ENCODE measurements around the gene ANAPC10.

ANAPC10 gene

DNA sequence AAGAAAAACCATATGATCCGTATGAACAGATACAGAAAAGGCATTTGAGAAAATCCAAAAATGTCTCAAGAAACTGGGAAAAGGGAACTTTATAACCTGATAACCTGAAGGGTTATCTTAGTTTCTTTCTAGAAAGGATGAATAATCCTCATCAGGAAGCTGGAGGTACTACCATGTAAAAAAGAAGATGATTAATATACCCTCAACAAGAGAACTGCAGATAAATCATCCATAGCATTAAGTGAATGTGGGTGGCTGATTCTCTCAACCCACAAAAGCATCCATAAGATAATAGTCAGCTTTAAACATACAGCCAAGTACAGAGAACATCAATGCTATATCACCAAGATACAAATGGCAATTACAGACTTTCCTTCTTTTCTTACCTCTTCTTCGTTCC lies 26.4 kb downstream of the ANAPC10 start:
- H3K27ac ChIP-seq = no peak overlapping the region

DNA sequence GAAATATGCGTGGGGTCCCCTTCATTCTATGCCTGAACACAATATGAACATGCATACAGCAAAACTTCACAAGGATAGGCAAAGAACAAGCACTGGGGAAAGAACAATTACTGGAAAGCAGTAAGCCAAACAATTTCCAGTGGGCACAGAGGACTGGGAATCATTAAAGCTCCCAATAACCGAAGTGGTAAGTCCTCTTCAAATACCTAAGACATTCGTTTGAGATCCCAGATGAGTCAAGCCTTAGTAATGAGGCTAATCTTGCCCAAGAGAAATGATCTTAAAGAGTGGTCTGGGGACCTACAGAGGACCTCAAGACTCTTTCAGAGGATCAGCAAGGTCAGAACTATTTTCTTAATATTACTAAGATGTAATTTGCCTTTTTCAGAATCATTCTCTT lies 28.6 kb downstream of the ANAPC10 start:
- no peak for TF ChIP-seq ZFX (IDR thresholded peaks at IDR 0.05)
- no peak overlapping the region for H3K27ac ChIP-seq

More for the DNA sequence above, 26.4 kb downstream of the ANAPC10 start:
- TF ChIP-seq, protein P1, sequence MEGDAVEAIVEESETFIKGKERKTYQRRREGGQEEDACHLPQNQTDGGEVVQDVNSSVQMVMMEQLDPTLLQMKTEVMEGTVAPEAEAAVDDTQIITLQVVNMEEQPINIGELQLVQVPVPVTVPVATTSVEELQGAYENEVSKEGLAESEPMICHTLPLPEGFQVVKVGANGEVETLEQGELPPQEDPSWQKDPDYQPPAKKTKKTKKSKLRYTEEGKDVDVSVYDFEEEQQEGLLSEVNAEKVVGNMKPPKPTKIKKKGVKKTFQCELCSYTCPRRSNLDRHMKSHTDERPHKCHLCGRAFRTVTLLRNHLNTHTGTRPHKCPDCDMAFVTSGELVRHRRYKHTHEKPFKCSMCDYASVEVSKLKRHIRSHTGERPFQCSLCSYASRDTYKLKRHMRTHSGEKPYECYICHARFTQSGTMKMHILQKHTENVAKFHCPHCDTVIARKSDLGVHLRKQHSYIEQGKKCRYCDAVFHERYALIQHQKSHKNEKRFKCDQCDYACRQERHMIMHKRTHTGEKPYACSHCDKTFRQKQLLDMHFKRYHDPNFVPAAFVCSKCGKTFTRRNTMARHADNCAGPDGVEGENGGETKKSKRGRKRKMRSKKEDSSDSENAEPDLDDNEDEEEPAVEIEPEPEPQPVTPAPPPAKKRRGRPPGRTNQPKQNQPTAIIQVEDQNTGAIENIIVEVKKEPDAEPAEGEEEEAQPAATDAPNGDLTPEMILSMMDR (conservative IDR thresholded peaks at IDR 0.05) = no peak
- TF ChIP-seq ZFX (IDR thresholded peaks at IDR 0.05) = no peak

DNA sequence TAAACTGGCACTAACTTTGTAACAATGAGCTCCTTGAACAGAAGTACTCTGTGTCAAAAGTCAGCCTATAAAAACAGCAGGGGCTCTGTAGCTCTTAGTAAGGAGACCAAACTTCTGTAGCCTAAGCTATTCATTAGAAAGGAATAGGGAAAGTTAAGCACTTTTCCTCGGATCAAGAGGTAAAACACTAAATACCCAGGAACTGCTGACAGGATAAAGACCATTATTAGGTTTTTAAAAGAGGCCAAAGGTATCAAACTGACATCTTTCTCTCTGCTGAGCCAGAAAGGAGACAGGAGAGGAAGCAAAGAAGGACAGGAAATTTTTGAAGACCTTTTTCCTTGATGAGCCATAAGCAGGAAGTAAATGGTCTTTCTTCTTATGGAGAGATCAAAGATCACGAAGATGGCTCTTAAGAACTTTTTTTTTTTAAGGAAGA lies 31.9 kb downstream of the ANAPC10 start:
- H3K27ac ChIP-seq = no peak overlapping the region
- TF ChIP-seq, protein P1 (conservative IDR thresholded peaks at IDR 0.05) = no peak
- no peak for TF ChIP-seq ZFX (IDR thresholded peaks at IDR 0.05)

DNA sequence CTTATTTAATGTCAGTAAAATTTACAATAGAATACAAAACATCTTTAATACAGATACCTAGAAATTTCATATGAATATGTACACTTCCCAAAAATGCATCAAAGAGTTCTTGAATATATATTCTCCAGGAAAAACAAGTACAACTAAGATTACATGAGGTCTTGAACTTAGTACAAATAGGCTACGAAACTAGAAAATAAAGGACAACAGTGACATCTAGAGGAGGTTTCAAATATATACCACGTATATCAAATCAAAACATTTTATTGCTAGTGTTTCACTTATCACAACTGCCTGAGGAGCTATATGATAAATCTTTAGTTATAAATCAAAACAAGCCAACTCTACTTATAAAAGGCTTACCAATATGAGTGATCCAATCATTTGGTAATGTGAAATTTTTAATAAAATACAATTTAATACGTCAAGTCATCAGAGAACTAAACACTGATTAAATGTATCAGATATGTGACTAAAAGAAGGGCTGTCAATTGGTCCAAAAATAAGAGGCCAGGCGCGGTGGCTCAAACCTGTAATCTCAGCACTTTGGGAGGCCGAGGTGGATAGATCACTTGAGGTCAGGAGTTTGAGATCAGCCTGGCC lies 36.6 kb downstream of the ANAPC10 start:
- TF ChIP-seq, protein P1 (conservative IDR thresholded peaks at IDR 0.05) = peak; percentile 57
- no peak for TF ChIP-seq ZFX (IDR thresholded peaks at IDR 0.05)
- H3K27ac ChIP-seq = no peak overlapping the region; the same call in 1 of the 2 replicates

DNA sequence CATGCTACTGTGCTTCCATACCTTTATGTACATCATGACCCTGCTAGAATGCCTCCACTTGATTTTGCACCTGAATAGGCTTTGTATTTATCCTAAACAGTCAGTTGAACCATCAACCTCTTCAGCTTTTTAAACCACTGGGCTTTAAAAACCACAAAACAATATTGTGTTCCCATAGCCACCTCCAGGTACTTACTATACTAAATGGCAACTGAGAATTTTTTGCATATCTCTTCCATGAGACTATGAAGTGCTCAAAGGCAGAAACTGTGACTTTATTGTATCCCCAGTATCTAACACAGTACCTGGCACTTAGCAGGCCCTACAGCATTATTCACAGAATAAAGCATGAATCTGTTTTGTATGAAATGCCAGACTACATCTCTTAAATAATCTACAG lies 39.7 kb downstream of the ANAPC10 start:
- TF ChIP-seq, protein P1 (conservative IDR thresholded peaks at IDR 0.05) = no peak
- no peak for TF ChIP-seq ZFX (IDR thresholded peaks at IDR 0.05)
- no peak overlapping the region for H3K27ac ChIP-seq

DNA sequence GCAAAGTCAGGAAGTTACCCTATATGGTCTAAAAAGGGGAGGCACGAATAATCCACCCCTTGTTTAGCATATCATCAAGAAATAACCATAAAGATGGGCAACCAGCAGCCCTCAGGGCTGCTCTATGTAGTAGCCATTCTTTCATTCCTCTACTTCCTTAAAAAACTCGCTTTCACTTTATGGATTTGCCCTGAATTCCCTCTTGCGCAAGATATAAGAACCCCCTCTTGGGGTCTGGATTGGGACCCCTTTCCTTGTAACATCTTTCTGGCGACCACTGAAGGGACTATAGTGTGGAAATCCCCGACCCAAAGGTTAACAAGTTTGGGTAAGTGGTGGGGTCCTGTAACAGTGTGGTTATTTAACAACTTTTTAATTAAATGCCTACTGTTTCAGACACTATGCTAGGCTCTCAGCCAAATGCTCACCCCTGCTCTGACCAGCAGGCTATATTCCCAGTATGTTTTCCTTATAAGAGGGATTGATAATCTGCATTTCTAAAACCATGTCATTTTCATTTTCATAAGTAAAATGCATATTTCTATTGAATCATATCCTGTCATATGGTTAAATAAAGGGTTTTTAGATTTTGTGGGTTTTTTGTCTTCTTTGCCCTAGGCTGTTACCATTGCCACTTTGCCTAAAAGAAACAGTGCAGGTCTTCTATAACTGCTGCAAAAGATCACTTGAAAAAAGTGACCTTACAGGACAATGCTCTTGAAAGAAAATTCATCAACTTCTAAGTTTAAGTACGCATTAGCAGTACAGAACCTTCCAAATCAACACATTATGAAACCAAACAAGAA lies 41.5 kb downstream of the ANAPC10 start:
- TF ChIP-seq, protein P1 (conservative IDR thresholded peaks at IDR 0.05) = no peak
- TF ChIP-seq ZFX (IDR thresholded peaks at IDR 0.05) = no peak
- H3K27ac ChIP-seq = no peak overlapping the region

DNA sequence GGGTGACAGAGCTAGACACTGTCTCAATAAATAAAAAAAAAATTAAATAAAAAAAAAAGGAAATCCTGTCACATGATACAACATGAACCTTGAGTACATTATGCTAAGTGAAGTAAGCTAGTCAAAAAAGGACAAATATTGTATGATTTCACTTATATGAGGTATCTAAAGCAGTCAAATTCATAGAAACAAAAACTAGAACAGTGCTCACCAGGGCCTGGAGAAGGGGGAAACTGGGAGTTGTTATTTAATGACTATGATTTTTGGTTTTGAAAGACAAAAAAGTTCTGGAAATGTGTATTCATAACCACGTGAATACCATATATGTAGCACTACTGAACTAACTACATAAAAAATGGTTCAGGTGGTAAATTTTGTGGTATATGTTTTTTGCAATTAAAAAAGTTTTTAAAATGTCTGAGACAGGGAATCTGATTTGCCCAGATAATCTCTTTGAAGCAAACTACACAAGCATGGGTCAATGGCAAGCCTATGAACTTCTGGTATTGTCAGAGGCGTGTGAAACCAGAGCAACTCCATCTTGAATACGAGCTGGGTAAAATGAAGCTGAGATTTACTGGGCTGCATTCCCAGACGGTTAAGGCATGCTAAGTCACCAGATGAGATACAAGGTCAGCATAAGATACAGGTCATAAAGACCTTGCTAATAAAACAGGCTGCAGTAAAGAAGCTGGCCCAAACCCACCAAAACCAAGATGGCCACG lies 42.3 kb downstream of the ANAPC10 start:
- TF ChIP-seq, protein P1 (conservative IDR thresholded peaks at IDR 0.05) = no peak
- TF ChIP-seq ZFX (IDR thresholded peaks at IDR 0.05) = no peak
- no peak overlapping the region for H3K27ac ChIP-seq
